Kidney epithelial cell (primary cell): ENCODE measurements around the gene BRI3. TPM values are rescaled to one million over a fixed set of nuclear protein-coding genes. Genes with fewer than 3 reads are reported as not detected.

ENCODE experiments used
- DNase-seq: peaks from one replicate; pipeline ENCODE4 v3.0.0-alpha.2; 2010; ENCODE audit warnings: low read depth
- H3K27me3 ChIP-seq: 2 replicates; pipeline ENCODE4 v1.6.0; 2011; ENCODE audit warnings: low read length; ENCODE audit not compliant: control insufficient read depth, insufficient read depth
- H3K36me3 ChIP-seq: 2 replicates; pipeline ENCODE4 v1.5.1; 2011; ENCODE audit warnings: low read length; ENCODE audit not compliant: control insufficient read depth, insufficient read depth
- H3K4me3 ChIP-seq: 2 replicates; pipeline ENCODE4 v1.5.1; 2011; ENCODE audit warnings: low read depth, mild to moderate bottlenecking, control low read depth, low read length
- total RNA-seq: library from RNA; depleted of rRNA; stranded (reverse); fragments of >200 nt; gene quantifications from 2 replicates; pipeline ENCODE4 v1.2.3, GENCODE V29; 2015
- TF ChIP-seq, protein P1 (sequence below): IDR thresholded peaks from 2 replicates; pipeline ENCODE4 v1.5.1; 2011; ENCODE audit warnings: mild to moderate bottlenecking, moderate library complexity, low read length, control low read depth, inconsistent platforms; ENCODE audit not compliant: insufficient read depth, poor library complexity, severe bottlenecking

Gene BRI3
- total RNA-seq, 1 donor from 2014 or later = 127 TPM

DNA sequence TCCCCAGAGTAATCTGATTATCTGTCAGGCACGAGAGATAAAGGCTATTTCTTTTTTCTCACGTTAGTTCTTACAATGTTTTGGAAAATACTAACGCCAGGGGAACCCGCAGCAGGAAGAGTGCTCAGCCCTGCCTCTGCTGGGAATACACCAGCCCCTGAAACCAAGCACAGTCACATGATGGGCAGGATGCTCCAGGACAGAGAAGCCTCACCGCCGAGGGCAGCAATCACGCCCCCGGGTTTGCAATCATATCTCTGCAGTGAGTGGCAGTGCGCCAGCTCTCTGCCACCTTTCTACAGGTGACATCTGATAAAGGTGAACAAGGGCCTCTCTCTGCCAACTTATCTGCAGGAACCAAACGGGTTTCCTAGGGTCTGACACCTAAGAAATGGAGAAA, 39.8 kb downstream of the BRI3 start:
- DNase-seq = no peak
- TF ChIP-seq, protein P1, sequence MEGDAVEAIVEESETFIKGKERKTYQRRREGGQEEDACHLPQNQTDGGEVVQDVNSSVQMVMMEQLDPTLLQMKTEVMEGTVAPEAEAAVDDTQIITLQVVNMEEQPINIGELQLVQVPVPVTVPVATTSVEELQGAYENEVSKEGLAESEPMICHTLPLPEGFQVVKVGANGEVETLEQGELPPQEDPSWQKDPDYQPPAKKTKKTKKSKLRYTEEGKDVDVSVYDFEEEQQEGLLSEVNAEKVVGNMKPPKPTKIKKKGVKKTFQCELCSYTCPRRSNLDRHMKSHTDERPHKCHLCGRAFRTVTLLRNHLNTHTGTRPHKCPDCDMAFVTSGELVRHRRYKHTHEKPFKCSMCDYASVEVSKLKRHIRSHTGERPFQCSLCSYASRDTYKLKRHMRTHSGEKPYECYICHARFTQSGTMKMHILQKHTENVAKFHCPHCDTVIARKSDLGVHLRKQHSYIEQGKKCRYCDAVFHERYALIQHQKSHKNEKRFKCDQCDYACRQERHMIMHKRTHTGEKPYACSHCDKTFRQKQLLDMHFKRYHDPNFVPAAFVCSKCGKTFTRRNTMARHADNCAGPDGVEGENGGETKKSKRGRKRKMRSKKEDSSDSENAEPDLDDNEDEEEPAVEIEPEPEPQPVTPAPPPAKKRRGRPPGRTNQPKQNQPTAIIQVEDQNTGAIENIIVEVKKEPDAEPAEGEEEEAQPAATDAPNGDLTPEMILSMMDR = no peak
- Histone ChIP-seq H3K36me3 (no peaks in the 10 kb centered on the region), H3K4me3 (no peak overlapping the region), H3K27me3 (no peaks in the 10 kb centered on the region)

DNA sequence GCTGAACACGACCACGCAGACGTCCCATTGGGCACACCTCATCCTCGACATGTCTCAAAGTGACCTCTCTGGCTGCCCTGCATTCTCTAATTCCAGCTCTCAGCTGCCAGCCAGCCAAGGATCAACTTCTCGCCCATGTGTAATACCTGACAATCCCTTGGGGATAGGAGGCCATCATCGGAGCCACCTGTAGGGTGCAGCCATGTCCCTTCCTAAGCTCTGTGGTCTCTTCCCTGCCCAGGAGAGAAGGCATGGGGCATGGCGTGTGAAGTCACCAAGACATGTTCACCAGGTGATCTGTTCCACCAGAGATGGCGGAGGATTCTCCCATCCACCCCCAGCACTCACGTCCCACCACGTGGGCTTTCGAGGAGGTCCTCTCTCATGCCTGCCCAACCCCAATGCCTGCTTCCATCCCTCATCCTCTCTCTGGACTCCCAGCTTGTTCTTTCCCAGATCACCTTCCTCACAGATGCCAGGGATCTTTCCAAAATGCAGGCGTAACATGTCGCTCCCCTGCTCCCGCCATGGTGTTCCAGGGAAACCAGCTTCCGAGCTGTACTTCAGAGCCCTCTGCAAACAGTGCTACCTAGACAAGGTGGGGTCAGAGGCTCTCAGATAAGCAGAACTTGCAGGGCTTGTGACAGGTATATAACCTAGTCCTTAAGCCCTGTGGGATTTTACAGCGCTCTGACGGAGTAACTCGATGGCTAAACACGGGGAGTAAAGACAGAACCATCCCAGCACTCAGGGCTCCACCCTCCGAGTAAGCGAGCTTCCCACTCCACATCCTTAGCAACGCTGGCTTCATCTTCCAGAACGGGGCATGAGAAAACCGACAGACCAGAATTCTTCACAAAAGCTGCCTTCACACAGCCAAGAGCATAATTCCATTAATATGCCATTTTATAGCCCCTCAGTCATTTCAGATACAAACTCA, 41.1 kb downstream of the BRI3 start:
- TF ChIP-seq, protein P1 = no peak
- DNase-seq = no peak
- H3K4me3 ChIP-seq = no peak overlapping the region
- H3K36me3 ChIP-seq = no peaks in the 10 kb centered on the region
- H3K27me3 ChIP-seq = no peaks in the 10 kb centered on the region

DNA sequence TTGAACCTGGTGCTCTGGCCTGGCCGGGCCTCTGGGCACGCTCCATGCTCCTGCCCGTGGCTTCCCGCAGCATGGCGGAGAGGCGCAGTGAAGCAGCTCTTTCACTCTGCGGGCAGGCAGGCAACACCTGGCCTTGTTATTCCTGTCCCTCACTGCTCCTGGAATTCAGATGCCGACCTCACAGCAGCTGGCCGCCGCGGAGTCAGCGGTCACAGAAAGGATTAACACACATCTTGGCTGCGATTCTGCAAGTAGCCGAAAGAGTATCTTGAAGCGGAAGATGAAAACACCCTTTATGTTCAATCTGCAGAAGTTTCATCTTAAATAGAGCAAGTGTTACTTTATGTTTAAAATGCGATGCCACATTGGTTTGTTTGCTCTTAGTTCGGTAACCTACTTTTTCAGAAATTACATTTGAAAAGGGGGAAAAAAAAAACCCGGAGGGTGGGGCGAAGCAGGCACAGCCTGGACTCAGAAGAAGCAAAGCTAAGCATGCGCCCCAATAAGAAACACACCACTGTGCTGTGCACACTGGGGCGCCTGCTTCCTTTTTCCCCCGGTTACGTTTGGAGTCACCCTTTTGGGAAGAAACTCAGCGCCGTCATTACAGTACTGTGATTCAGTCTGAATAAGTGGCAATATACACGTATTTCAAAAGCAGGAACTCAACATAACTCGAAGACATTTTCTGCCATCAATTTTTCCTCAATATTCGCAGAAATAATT, 42.3 kb downstream of the BRI3 start:
- DNase-seq = no peak
- TF ChIP-seq, protein P1 = no peak
- Histone ChIP-seq H3K4me3 (no peak overlapping the region), H3K36me3 (no peaks in the 10 kb centered on the region), H3K27me3 (no peaks in the 10 kb centered on the region)

DNA sequence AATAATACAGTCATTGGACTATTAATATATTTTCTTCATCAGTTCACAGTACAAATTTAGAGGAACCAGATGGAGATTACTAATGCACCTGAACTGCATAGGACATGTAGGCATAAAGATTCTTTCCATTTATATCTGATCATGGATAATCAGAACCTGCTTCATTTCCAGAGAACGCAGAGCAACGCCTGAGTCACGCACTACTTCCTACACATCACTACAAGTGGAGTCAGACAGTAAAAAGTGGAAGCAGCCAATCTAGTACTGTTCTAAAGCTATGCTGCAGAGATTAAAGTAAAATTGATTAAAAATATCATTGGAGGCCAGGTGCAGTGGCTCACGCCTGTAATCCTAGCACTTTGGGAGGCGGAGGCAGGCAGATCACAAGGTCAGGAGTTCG, 43.3 kb downstream of the BRI3 start:
- TF ChIP-seq, protein P1 = no peak

DNA sequence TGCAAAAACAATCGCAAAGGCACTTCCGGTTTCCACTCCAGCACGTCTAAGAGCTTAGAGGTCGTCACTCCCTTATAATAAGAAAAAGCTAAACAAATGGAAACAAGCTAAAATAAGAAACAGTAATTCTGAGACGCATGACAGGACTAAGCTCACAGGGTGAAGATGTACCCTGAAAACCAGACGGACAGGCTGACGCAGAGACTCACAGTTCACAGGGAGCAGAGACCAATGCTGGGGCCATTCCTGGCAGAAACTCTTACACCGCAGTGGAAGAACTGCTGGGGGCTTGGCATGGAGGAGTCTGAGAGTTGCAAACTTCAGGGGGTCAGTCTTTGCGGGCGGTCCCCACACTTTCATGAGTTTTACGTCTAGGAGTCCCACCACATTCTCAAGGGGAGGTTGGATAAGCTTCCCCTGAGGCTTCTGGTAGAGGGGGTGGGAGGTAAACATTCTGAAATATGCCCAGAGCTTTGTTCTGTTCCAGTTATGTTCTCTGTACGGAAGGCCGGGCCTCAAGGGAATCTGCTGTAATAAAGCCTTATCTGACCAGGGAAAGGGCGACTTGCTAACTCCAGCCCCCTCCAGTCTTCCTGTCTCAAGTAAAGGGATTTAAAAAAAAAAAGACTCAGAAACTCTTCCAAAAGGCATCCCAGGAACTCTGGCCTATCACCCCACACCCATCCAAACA, 47.8 kb downstream of the BRI3 start:
- H3K4me3 ChIP-seq = no peak overlapping the region
- H3K27me3 ChIP-seq = no peaks in the 10 kb centered on the region
- TF ChIP-seq, protein P1 = no peak
- H3K36me3 ChIP-seq = no peaks in the 10 kb centered on the region
- no peak for DNase-seq

More for the DNA sequence above, 43.3 kb downstream of the BRI3 start:
- H3K36me3 ChIP-seq = no peaks in the 10 kb centered on the region
- H3K27me3 ChIP-seq = no peaks in the 10 kb centered on the region
- no peak overlapping the region for H3K4me3 ChIP-seq
- no peak for DNase-seq
